AG09309 (cell line): ENCODE results near the gene MT3.

Experiments
- DNase-seq: peaks from one replicate; pipeline ENCODE4 v3.0.0-alpha.2; 2010; ENCODE audit warnings: low read depth
- H3K4me3 ChIP-seq: 2 replicates; pipeline ENCODE4 v1.5.1; 2011; ENCODE audit warnings: mild to moderate bottlenecking, low read depth, low read length, moderate library complexity; ENCODE audit not compliant: control insufficient read depth
- CTCF ChIP-seq: IDR thresholded peaks from 2 replicates; pipeline ENCODE4 v1.5.1; 2011; ENCODE audit warnings: mild to moderate bottlenecking, low read depth, low read length, inconsistent platforms; ENCODE audit not compliant: insufficient read depth, control insufficient read depth; ENCODE audit errors: missing control alignments

MT3 gene

GRCh38 chr16:56561126-56561525, 28.2 kb upstream of the MT3 start:
- no peak for TF ChIP-seq CTCF
- H3K4me3 ChIP-seq: no peak overlapping the region
- no peak for DNase-seq

- no peak for TF ChIP-seq CTCF
- no peak within 1 kb of the TSS for H3K4me3 ChIP-seq
- no peak for DNase-seq
Observed at GRCh38 chr16:56564793-56565477, 24.4 kb upstream of the MT3 start, which contains the start of gene MT4. Gene MT4 (plus strand): TSS chr16:56565073. CDS start chr16:56565129, 56 bp downstream.

- TF ChIP-seq CTCF: no peak
- no peak overlapping the region for H3K4me3 ChIP-seq
- no peak for DNase-seq
Observed at GRCh38 chr16:56569971-56570370, 19.4 kb upstream of the MT3 start.

GRCh38 chr16:56571525-56571924, 17.8 kb upstream of the MT3 start:
- H3K4me3 ChIP-seq: no peak overlapping the region
- no peak for TF ChIP-seq CTCF
- DNase-seq: no peak

GRCh38 chr16:56574625-56575024, 14.7 kb upstream of the MT3 start:
- no peak for DNase-seq
- TF ChIP-seq CTCF: no peak
- no peak overlapping the region for H3K4me3 ChIP-seq

- no peak overlapping the region for H3K4me3 ChIP-seq
- TF ChIP-seq CTCF: peak; percentile 78
- DNase-seq: peak; percentile 3
Observed at GRCh38 chr16:56576585-56577299, 12.6 kb upstream of the MT3 start.
